KOPT-K1 (cell line): ENCODE data around the gene RAVER1.
"Not testable (repeated sequence)": the region's sequence is repeated elsewhere in the genome, so short reads cannot be mapped to it uniquely, and the experiment has no call there.

Experiments used
- H3K27ac ChIP-seq: fragments of 200-600 bp; sonication (generic); 2 replicates; pipeline ENCODE4 v1.5.1; 2016; ENCODE audit warnings: antibody characterized with exemption, mild to moderate bottlenecking, low read depth, low read length; ENCODE audit not compliant: poor library complexity, severe bottlenecking
- H3K36me3 ChIP-seq: fragments of 200-600 bp; sonication (generic); 2 replicates; pipeline ENCODE4 v1.5.1; 2017; ENCODE audit warnings: antibody characterized with exemption, mild to moderate bottlenecking, low read length, moderate library complexity; ENCODE audit not compliant: insufficient read depth
- H3K9me3 ChIP-seq: fragments of 200-600 bp; sonication (generic); 2 replicates; pipeline ENCODE4 v1.5.1; 2017; ENCODE audit warnings: antibody characterized with exemption, low read length, mild to moderate bottlenecking; ENCODE audit not compliant: insufficient read depth, poor library complexity, severe bottlenecking

Gene RAVER1

DNA sequence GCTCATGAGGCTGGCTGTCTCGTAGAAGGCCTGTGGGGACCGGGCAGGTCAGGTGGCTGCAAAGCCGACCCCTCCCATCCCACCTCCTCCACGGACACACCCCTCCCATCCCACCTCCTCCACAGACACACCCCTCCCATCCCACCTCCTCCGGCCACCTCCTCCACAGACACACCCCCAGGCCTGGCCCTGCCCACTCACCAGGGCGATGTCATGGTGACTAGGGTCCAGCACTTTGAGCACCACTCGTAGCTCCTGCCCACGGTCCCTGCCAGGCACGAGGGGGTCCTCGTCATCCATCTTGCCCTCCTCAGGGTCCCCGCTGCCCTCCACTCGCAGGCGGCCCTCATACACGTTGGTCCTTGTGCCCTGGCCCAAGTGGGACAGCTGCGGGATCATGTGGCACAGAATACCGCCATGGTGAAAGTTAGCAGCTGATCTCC is 28.3 kb upstream of the RAVER1 start:
- H3K9me3 ChIP-seq, result no peaks in the 10 kb centered on the region
- H3K36me3 ChIP-seq, result peaks cover 96% of the 10 kb centered on the region
- H3K27ac ChIP-seq, result no peak overlapping the region

GRCh38 chr19:10356431-10356830 is 23.1 kb upstream of the RAVER1 start:
- Histone ChIP-seq H3K36me3 (peaks cover 82% of the 10 kb centered on the region), H3K27ac (no peak overlapping the region), H3K9me3 (no peaks in the 10 kb centered on the region)

DNA sequence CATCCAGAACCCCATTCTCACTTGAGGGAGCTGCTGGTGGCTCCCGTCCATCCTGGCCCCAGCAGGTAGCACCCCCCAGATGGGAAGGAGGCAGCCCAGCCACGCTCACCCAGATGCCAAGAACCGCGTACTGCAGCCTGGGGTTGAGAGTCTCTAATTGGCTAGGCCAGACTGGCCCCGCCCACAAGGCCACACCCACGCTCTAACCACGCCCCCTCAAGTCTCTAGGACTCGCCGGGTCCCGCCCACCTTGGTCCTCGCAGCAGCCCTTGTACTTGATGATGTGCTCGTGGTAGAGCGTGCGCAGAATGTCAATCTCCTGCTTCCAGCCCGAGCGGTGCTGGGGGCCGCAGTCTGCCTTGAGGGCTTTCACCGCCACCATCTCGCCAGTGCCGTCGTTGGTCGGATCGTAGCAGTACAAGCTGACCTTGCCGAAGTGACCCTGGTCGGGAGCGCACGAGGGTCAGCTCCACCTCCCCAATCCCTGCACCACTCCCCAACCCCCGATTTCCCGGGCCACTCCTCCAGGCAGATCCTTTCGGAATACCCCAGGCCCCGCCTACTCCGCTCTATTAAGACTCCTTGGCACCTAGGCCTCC is 20.6 kb upstream of the RAVER1 start:
- Histone ChIP-seq H3K36me3 (peaks cover 79% of the 10 kb centered on the region), H3K9me3 (no peaks in the 10 kb centered on the region), H3K27ac (no peak overlapping the region)

- H3K9me3 ChIP-seq, result no peaks in the 10 kb centered on the region
- peaks cover 70% of the 10 kb centered on the region for H3K36me3 ChIP-seq
- no peak overlapping the region for H3K27ac ChIP-seq
Observed at GRCh38 chr19:10352764-10353671, 19.7 kb upstream of the RAVER1 start.

- Histone ChIP-seq H3K36me3 (peaks cover 19% of the 10 kb centered on the region; the same call in 1 of the 2 replicates), H3K27ac (no peak overlapping the region), H3K9me3 (no peaks in the 10 kb centered on the region)
Observed at GRCh38 chr19:10346509-10346908, 13.2 kb upstream of the RAVER1 start.

GRCh38 chr19:10344780-10345179 is 11.5 kb upstream of the RAVER1 start:
- H3K27ac ChIP-seq, result no peak overlapping the region
- H3K9me3 ChIP-seq, result no peaks in the 10 kb centered on the region
- H3K36me3 ChIP-seq, result peaks cover 2% of the 10 kb centered on the region; the same call in 1 of the 2 replicates

DNA sequence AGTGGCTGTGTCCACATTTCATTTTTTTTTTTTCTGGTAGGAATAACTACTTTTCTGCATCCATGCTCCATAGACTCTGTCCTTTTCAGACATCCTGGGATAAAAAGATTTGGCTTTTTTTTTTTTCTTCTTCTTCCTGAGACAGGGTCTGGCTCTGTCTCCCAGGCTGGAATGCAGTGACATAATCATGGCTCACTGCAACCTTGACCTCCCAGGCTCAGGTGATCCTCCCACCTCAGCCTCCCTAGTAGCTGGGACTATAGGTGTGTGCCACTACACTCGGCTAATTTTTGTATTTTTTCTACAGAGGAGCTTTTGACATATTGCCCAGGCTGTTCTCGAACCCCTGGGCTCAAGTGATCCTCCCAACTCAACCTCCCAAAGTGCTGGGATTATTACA is 10.2 kb upstream of the RAVER1 start:
- Histone ChIP-seq H3K27ac (no peak overlapping the region), H3K36me3 (no peaks in the 10 kb centered on the region), H3K9me3 (no peaks in the 10 kb centered on the region)

DNA sequence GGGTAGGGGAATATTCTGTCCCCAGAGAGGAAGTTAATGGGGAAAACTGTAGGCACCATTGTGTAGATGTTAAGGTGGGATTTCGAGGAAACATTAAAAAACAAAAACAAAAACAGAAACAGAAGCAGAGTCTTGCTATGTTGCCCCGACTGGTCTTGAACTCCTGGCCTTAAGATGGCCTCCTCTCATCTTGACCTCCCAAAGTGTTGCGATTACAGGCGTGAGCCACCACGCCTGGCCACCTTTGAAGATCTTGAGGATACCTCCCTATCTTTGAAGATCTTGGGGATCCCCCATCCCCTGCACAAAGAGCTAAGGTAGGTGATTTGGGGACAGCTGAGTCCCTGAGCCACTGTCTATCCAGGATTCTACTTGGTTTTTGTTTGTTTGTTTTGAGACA is 6.6 kb upstream of the RAVER1 start:
- Histone ChIP-seq H3K36me3 (peaks cover 15% of the 10 kb centered on the region; the same call in 1 of the 2 replicates), H3K9me3 (no peaks in the 10 kb centered on the region), H3K27ac (peak overlapping the region; percentile 80)

- H3K9me3 ChIP-seq, result no peaks in the 10 kb centered on the region
- H3K27ac ChIP-seq, result peak within 1 kb of the TSS; percentile 80
- peaks cover 20% of the 10 kb centered on the region; the same call in 1 of the 2 replicates for H3K36me3 ChIP-seq
Observed at GRCh38 chr19:10339380-10339960, 6.1 kb upstream of the RAVER1 start, which contains the start of gene ICAM3. TSS of gene ICAM3 (minus strand) at chr19:10339624. CDS start at chr19:10339614, 10 bp downstream.

GRCh38 chr19:10338940-10339339 is 5.6 kb upstream of the RAVER1 start:
- H3K27ac ChIP-seq, result peak overlapping the region; percentile 80
- H3K36me3 ChIP-seq, result peaks cover 24% of the 10 kb centered on the region; the same call in 1 of the 2 replicates
- H3K9me3 ChIP-seq, result no peaks in the 10 kb centered on the region

GRCh38 chr19:10336725-10337124 is 3.4 kb upstream of the RAVER1 start:
- H3K9me3 ChIP-seq, H3K27ac ChIP-seq: not testable (repeated sequence)
- peaks cover 32% of the 10 kb centered on the region for H3K36me3 ChIP-seq

- peaks cover 42% of the 10 kb centered on the region for H3K36me3 ChIP-seq
- H3K27ac ChIP-seq, result no peak overlapping the region
- H3K9me3 ChIP-seq, result no peaks in the 10 kb centered on the region
Observed at GRCh38 chr19:10335352-10335985, 2.1 kb upstream of the RAVER1 start.

GRCh38 chr19:10334588-10335351 is 1.4 kb upstream of the RAVER1 start:
- no peak overlapping the region for H3K27ac ChIP-seq
- H3K36me3 ChIP-seq, result peaks cover 49% of the 10 kb centered on the region
- H3K9me3 ChIP-seq, result no peaks in the 10 kb centered on the region
